Neural crest cell (in vitro differentiated cells): ENCODE measurements around the gene MT1E. TPM values are rescaled to one million over a fixed set of nuclear protein-coding genes. Genes with fewer than 3 reads are reported as not detected.
A peak's percentile ranks its signal among the peaks of the same experiment; 100 is the strongest.
"Not testable (repeated sequence)": the region's sequence is repeated elsewhere in the genome, so short reads cannot be mapped to it uniquely, and the experiment has no call there.

Experiments
- DNase-seq: peaks from one replicate; pipeline ENCODE4 v3.0.0; 2021; ENCODE audit warnings: low read depth, mixed read lengths, low spot score
- H3K27ac Mint-ChIP-seq: one replicate; pipeline ENCODE4 v1.8.0; 2021; ENCODE audit warnings: mild to moderate bottlenecking, mixed read lengths; ENCODE audit not compliant: unreplicated experiment
- H3K27me3 Mint-ChIP-seq: 2 replicates; pipeline ENCODE4 v1.8.0; 2021; ENCODE audit warnings: low read depth, mild to moderate bottlenecking, mixed read lengths
- H3K36me3 Mint-ChIP-seq: 2 replicates; pipeline ENCODE4 v1.8.0; 2021; ENCODE audit warnings: low read depth, mild to moderate bottlenecking, mixed read lengths
- H3K4me1 Mint-ChIP-seq: 2 replicates; pipeline ENCODE4 v1.8.0; 2021; ENCODE audit warnings: mixed read lengths
- H3K4me3 Mint-ChIP-seq: one replicate; pipeline ENCODE4 v1.8.0; 2021; ENCODE audit warnings: mild to moderate bottlenecking, mixed read lengths
- H3K9me3 Mint-ChIP-seq: 2 replicates; pipeline ENCODE4 v1.8.0; 2021; ENCODE audit warnings: mixed read lengths
- long read RNA-seq: library from polyadenylated mRNA; unstranded; transcript quantifications from one replicate; pipeline ENCODE4 v2.0.0, GENCODE V29; 2020
- total RNA-seq: library from RNA; stranded (reverse); gene quantifications from 2 replicates; pipeline ENCODE4 v1.2.1, GENCODE V29; 2021
- TF ChIP-seq, protein P1 (sequence below): fragments of 200-600 bp; sonication (generic); conservative IDR thresholded peaks from 2 replicates; pipeline ENCODE4 v1.5.0; 2021; ENCODE audit warnings: antibody characterized with exemption, mild to moderate bottlenecking

Gene MT1E
- total RNA-seq: 0.49 and 0.59 TPM in 2 replicates
- long read RNA-seq: 0 reads

DNA sequence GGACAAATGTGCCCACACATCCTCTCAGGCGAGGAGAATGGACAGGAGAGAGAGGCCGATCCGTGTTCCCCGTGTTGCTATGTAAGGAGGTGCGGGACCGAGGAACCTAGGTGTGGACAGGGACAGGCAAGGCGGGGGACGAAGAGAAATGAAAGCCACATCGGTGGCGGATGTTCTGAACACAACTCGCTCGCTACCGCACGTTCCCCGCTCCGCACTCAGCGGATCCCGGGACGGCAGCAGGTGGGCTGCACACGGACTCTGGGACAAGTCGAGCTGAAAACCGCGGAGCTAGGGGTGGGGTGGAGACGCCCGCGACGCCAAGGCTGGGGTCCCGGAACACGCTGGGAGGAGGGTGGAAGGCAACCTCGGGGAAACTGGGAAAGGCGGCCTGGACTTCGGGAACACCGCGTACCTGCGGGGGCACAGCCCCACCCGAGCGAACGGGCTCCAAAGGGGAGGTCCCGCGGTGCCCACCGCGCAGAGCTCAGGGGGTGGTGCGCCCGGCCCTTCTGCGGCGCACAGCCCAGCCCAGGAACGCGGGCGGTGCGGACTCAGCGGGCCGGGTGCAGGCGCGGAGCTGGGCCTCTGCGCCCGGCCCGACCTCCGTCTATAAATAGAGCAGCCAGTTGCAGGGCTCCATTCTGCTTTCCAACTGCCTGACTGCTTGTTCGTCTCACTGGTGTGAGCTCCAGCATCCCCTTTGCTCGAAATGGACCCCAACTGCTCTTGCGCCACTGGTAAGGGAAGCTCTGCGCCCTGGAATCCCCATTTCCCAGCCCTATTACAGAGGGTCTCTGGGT lies at the start of gene MT1E:
TSS of gene MT1E (plus strand) at position 642 of the 803 bp plus-strand sequence. CDS start at position 713, 71 bp downstream.
- H3K4me3 Mint-ChIP-seq: peak within 1 kb of the TSS; percentile 85
- TF ChIP-seq, protein P1, sequence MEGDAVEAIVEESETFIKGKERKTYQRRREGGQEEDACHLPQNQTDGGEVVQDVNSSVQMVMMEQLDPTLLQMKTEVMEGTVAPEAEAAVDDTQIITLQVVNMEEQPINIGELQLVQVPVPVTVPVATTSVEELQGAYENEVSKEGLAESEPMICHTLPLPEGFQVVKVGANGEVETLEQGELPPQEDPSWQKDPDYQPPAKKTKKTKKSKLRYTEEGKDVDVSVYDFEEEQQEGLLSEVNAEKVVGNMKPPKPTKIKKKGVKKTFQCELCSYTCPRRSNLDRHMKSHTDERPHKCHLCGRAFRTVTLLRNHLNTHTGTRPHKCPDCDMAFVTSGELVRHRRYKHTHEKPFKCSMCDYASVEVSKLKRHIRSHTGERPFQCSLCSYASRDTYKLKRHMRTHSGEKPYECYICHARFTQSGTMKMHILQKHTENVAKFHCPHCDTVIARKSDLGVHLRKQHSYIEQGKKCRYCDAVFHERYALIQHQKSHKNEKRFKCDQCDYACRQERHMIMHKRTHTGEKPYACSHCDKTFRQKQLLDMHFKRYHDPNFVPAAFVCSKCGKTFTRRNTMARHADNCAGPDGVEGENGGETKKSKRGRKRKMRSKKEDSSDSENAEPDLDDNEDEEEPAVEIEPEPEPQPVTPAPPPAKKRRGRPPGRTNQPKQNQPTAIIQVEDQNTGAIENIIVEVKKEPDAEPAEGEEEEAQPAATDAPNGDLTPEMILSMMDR: no peak
- peaks cover 89% of the 10 kb centered on the region for H3K27me3 Mint-ChIP-seq
- H3K27ac Mint-ChIP-seq: no peak within 1 kb of the TSS
- H3K4me1 Mint-ChIP-seq: peaks cover 17% of the 10 kb centered on the region
- DNase-seq: no peak
- H3K36me3 Mint-ChIP-seq: no peaks in the 10 kb centered on the region
- no peaks in the 10 kb centered on the region for H3K9me3 Mint-ChIP-seq

DNA sequence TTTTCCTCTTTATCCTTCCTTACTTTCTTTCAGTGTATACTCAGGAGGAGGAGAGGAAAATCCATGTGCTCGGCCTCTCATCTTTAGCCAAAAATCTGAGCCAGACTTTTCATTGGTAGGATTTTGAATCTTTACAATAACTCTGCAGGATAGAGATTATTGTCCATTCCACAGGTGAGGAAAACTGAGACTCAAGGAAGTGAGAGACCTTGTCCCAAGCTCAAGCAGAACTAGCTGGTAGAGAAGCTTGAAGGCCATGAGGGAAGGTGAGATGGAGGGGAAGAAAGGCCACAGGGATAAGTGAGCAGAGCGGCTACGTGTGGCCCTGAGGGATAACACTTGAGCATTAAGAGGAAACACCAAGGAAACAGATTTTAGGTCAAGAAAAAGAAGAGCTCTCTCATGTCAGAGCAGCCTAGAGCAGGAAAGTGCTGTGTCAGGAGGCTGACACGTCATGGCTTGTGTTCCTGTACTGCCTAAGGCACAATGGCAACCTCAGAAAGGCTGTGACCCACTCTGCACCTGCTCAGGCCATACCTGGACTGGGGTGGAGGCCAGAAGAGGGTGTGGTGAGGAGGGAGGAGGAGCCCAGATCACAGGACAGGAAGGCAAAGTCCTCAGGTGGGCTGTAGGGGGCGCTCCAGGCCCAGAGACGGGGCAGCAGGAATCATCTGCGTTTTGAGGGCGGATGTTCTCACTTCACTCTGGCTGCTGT lies 48.8 kb upstream of the MT1E start:
- Mint-ChIP-seq H3K27me3 (peaks cover 6% of the 10 kb centered on the region), H3K4me3 (no peak overlapping the region), H3K4me1 (no peaks in the 10 kb centered on the region), H3K36me3 (peaks cover 3% of the 10 kb centered on the region), H3K9me3 (peaks cover 9% of the 10 kb centered on the region), H3K27ac (no peak overlapping the region)
- DNase-seq: peak; percentile 20
- TF ChIP-seq, protein P1: peak; percentile 72

GRCh38 chr16:56577300-56577625 lies 48.3 kb upstream of the MT1E start:
- Mint-ChIP-seq H3K36me3 (peaks cover 3% of the 10 kb centered on the region), H3K4me3 (no peak overlapping the region), H3K4me1 (no peaks in the 10 kb centered on the region), H3K27ac (no peak overlapping the region), H3K27me3 (peaks cover 6% of the 10 kb centered on the region), H3K9me3 (peaks cover 9% of the 10 kb centered on the region)
- TF ChIP-seq, protein P1: no peak
- DNase-seq: no peak

DNA sequence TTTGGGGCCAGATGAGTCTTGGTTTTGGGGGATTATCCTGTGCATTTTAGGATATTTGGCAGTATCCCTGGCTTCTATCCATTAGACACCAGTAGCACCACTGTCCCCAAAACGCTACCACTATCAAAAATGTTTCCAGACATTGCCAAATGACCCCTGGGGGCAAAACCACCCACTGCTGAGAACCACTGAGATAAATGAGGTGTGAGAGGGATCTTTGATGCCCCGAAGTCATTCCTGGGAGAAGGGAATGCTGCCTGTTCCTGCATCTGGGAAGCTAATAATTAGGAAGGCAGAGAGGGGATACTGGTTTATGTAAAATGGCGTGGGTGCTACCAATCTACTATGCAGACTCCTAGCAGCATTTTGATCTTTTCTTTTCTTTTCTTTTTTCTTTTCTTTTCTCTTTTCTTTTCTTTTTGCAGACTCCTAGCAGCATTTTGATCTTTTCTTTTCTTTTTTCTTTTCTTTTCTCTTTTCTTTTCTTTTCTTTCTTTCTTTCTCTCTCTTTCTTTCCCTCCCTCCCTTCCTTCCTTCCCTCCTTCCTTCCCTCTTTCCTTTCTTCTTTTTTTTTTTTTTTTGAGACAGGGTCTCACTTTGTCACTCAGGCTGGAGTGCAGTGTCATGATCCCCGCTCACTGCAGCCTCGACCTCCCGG lies 45.1 kb upstream of the MT1E start:
- Mint-ChIP-seq H3K9me3 (no peaks in the 10 kb centered on the region), H3K4me1 (no peaks in the 10 kb centered on the region), H3K27me3 (peaks cover 18% of the 10 kb centered on the region), H3K36me3 (no peaks in the 10 kb centered on the region), H3K4me3 (no peak overlapping the region), H3K27ac (no peak overlapping the region)
- no peak for DNase-seq
- TF ChIP-seq, protein P1: no peak

DNA sequence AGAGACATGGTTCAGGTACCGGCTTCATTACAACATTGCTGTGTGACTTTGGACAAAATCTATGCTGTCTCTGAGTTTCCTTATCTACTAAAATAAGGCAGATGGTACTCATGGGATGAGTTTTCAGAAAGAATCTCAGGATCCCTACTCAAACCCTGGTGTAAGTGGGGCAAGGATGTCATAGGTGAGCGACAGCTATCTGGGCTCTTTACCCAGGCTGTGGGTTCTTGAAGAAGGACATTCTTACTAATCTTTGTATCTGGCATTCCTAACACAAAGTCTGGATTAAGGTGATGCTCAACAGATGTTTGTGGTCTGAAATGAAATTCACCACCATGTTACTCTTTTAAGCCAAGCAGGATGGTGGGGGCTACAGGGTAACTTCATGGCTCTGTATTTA lies 42.7 kb upstream of the MT1E start:
- not testable (repeated sequence) for H3K4me1 Mint-ChIP-seq, H3K4me3 Mint-ChIP-seq, H3K27ac Mint-ChIP-seq, DNase-seq, H3K9me3 Mint-ChIP-seq, H3K36me3 Mint-ChIP-seq
- peaks cover 38% of the 10 kb centered on the region for H3K27me3 Mint-ChIP-seq
